ENCODE measurements around the gene STATH.

The STATH gene

GRCh38 chr4:69995526-69996016 is at the start of gene STATH:
STATH (plus strand) TSS chr4:69995966; CDS start chr4:69998438, 2,472 bp downstream.
- TF ChIP-seq CTCF (conservative IDR thresholded peaks at IDR 0.05): no peak
- H3K27ac ChIP-seq: no peak within 1 kb of the TSS

- TF ChIP-seq CTCF (conservative IDR thresholded peaks at IDR 0.05): no peak
- H3K27ac ChIP-seq: no peak overlapping the region
Observed at GRCh38 chr4:69951602-69952001, 44.2 kb upstream of the STATH start.

- no peak overlapping the region for H3K27ac ChIP-seq
- TF ChIP-seq CTCF (conservative IDR thresholded peaks at IDR 0.05): no peak
Observed at GRCh38 chr4:69957209-69957608, 38.6 kb upstream of the STATH start.

GRCh38 chr4:69965628-69966027 is 30.1 kb upstream of the STATH start, which contains the start of gene CSN2:
CSN2 (minus strand) TSS chr4:69965728; CDS start chr4:69960995, 4,733 bp downstream.
- no peak for TF ChIP-seq CTCF (conservative IDR thresholded peaks at IDR 0.05)
- no peak within 1 kb of the TSS for H3K27ac ChIP-seq

GRCh38 chr4:69970071-69970470 is 25.7 kb upstream of the STATH start:
- TF ChIP-seq CTCF (conservative IDR thresholded peaks at IDR 0.05): no peak
- no peak overlapping the region for H3K27ac ChIP-seq

- H3K27ac ChIP-seq: no peak overlapping the region
- TF ChIP-seq CTCF (conservative IDR thresholded peaks at IDR 0.05): no peak
Observed at GRCh38 chr4:69974631-69975030, 21.1 kb upstream of the STATH start.

GRCh38 chr4:69977582-69977981 is 18.2 kb upstream of the STATH start:
- no peak overlapping the region for H3K27ac ChIP-seq
- TF ChIP-seq CTCF (conservative IDR thresholded peaks at IDR 0.05): no peak
